ENCODE measurements around the gene ETHE1. TPM values are rescaled to one million over a fixed set of nuclear protein-coding genes. Genes with fewer than 3 reads are reported as not detected.

Gene ETHE1
- total RNA-seq, 1 experiment from 2014 or later, result 6.7 TPM

- DNase-seq, result no peak
- Histone ChIP-seq H3K9me3 (ENCODE audit: low read length) (no peaks in the 10 kb centered on the region), H3K4me2 (ENCODE audit: low read depth, low read length, poor library complexity, severe bottlenecking) (no peak overlapping the region), H3K79me2 (ENCODE audit: low read length) (no peaks in the 10 kb centered on the region), H3K27ac (ENCODE audit: low read length) (no peak overlapping the region), H3K27me3 (ENCODE audit: low read length) (no peaks in the 10 kb centered on the region), H3K36me3 (ENCODE audit: insufficient read depth, low read length) (no peaks in the 10 kb centered on the region), H3K9me2 (replicated peaks; ENCODE audit: insufficient read depth, low read length) (no peaks in the 10 kb centered on the region), H3K4me1 (ENCODE audit: low read length) (no peaks in the 10 kb centered on the region), H2AFZ (ENCODE audit: low read length) (no peak overlapping the region), H4K20me1 (ENCODE audit: insufficient read depth, low read depth, low read length) (no peaks in the 10 kb centered on the region), H3K9ac (ENCODE audit: low read length) (no peak overlapping the region), H3K4me3 (ENCODE audit: low read length) (no peak overlapping the region)
These were observed 28.7 kb downstream of the ETHE1 start for GRCh38 chr19:43498233-43498842.

DNA sequence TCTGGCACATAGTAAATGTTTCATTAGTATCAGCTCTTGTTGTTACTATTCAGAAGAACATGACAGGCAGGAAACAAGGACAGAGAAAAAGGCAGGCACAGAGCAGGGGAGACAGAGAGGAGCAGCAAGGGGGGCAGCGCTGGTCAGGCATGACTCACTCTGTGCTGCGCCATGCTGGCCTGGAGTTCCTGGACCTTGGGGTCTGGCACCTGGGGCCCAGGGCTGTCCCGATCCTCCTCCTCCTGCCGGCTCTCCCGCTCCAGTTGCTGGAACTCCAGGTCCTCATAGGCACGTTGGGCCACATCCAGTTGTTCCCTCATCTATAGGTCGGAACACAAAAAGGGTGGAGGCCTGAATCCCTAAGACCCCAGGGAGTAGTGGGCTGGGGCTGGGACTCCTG, 30.0 kb downstream of the ETHE1 start:
- H3K4me3 ChIP-seq (ENCODE audit: low read length), result no peak overlapping the region
- DNase-seq, result no peak
- H3K9me3 ChIP-seq (ENCODE audit: low read length), result no peaks in the 10 kb centered on the region
- H3K27me3 ChIP-seq (ENCODE audit: low read length), result no peaks in the 10 kb centered on the region
- H3K4me2 ChIP-seq (ENCODE audit: low read depth, low read length, poor library complexity, severe bottlenecking), result no peak overlapping the region
- no peak overlapping the region for H2AFZ ChIP-seq (ENCODE audit: low read length)
- H3K27ac ChIP-seq (ENCODE audit: low read length), result no peak overlapping the region
- no peak overlapping the region for H3K9ac ChIP-seq (ENCODE audit: low read length)
- no peaks in the 10 kb centered on the region for H3K4me1 ChIP-seq (ENCODE audit: low read length)
- H3K79me2 ChIP-seq (ENCODE audit: low read length), result no peaks in the 10 kb centered on the region
- H3K9me2 ChIP-seq (replicated peaks; ENCODE audit: insufficient read depth, low read length), result no peaks in the 10 kb centered on the region
- no peaks in the 10 kb centered on the region for H4K20me1 ChIP-seq (ENCODE audit: insufficient read depth, low read depth, low read length)
- no peaks in the 10 kb centered on the region for H3K36me3 ChIP-seq (ENCODE audit: insufficient read depth, low read length)

- H3K27me3 ChIP-seq (ENCODE audit: low read length), result no peaks in the 10 kb centered on the region
- no peaks in the 10 kb centered on the region for H4K20me1 ChIP-seq (ENCODE audit: insufficient read depth, low read depth, low read length)
- no peak overlapping the region for H3K4me3 ChIP-seq (ENCODE audit: low read length)
- H2AFZ ChIP-seq (ENCODE audit: low read length), result no peak overlapping the region
- no peaks in the 10 kb centered on the region for H3K79me2 ChIP-seq (ENCODE audit: low read length)
- H3K9me2 ChIP-seq (replicated peaks; ENCODE audit: insufficient read depth, low read length), result no peaks in the 10 kb centered on the region
- no peak for DNase-seq
- no peaks in the 10 kb centered on the region for H3K4me1 ChIP-seq (ENCODE audit: low read length)
- H3K36me3 ChIP-seq (ENCODE audit: insufficient read depth, low read length), result no peaks in the 10 kb centered on the region
- H3K4me2 ChIP-seq (ENCODE audit: low read depth, low read length, poor library complexity, severe bottlenecking), result no peak overlapping the region
- H3K9ac ChIP-seq (ENCODE audit: low read length), result no peak overlapping the region
- H3K9me3 ChIP-seq (ENCODE audit: low read length), result no peaks in the 10 kb centered on the region
- H3K27ac ChIP-seq (ENCODE audit: low read length), result no peak overlapping the region
These were observed 31.9 kb downstream of the ETHE1 start for GRCh38 chr19:43495082-43495481.

DNA sequence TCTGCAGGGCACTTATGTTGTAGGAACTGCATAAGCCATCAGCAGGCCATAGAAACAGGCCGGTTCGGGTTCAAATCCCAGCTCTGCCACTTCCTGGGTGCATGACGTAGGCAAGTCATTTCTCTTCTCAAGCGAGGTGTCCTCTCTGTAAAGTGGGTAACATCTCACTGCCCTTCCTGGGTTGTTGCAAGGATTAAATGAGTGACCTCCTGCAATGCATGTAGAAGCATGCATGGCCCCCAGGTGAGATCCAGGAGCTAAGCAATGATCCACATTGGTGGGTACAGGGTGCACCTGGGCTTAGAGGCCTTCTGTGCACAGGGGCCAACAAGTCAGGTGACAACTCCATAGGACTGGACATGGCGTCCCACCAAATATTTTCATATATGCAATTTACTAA, 36.2 kb downstream of the ETHE1 start:
- Histone ChIP-seq H3K4me2 (ENCODE audit: low read depth, low read length, poor library complexity, severe bottlenecking) (no peak overlapping the region), H3K36me3 (ENCODE audit: insufficient read depth, low read length) (no peaks in the 10 kb centered on the region), H3K27me3 (ENCODE audit: low read length) (no peaks in the 10 kb centered on the region), H3K9me3 (ENCODE audit: low read length) (no peaks in the 10 kb centered on the region), H3K27ac (ENCODE audit: low read length) (no peak overlapping the region), H3K9ac (ENCODE audit: low read length) (no peak overlapping the region), H3K79me2 (ENCODE audit: low read length) (no peaks in the 10 kb centered on the region), H2AFZ (ENCODE audit: low read length) (no peak overlapping the region), H4K20me1 (ENCODE audit: insufficient read depth, low read depth, low read length) (no peaks in the 10 kb centered on the region), H3K4me3 (ENCODE audit: low read length) (no peak overlapping the region), H3K9me2 (replicated peaks; ENCODE audit: insufficient read depth, low read length) (no peaks in the 10 kb centered on the region), H3K4me1 (ENCODE audit: low read length) (no peaks in the 10 kb centered on the region)
- no peak for DNase-seq

DNA sequence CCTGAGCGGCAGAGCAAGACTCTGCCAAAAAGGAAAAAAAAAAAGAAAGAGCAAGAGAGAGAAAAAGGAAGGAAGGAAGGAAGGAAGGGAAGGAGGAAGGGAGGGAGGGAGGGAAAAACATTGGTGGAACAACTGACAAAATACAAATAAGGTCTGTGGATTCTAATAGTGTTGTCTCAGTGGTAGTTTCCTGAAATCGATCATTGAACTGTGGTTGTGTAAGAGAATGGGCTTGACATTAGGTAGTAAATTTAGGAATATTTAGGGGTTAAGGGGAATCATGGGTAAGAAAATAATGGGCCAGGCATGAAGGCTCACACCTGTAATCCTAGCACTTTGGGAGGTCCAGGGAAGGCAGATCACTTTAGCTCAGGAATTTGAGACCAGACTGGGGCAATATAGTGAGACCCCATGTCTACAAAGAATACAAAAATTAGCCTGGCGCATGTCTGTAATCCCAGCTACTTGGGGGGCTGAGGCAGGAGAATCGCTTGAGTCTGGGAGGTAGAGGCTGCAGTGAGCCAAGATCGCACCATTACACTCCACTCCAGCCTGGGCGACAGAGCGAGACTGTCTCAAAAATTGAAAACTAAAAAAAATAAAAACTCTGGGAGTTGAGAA, 36.9 kb downstream of the ETHE1 start:
- H4K20me1 ChIP-seq (ENCODE audit: insufficient read depth, low read depth, low read length), result no peaks in the 10 kb centered on the region
- H3K27ac ChIP-seq (ENCODE audit: low read length), result no peak overlapping the region
- H3K9me2 ChIP-seq (replicated peaks; ENCODE audit: insufficient read depth, low read length), result no peaks in the 10 kb centered on the region
- no peaks in the 10 kb centered on the region for H3K79me2 ChIP-seq (ENCODE audit: low read length)
- H3K36me3 ChIP-seq (ENCODE audit: insufficient read depth, low read length), result no peaks in the 10 kb centered on the region
- H3K4me1 ChIP-seq (ENCODE audit: low read length), result no peaks in the 10 kb centered on the region
- no peak for DNase-seq
- no peaks in the 10 kb centered on the region for H3K9me3 ChIP-seq (ENCODE audit: low read length)
- no peak overlapping the region for H3K9ac ChIP-seq (ENCODE audit: low read length)
- H3K4me2 ChIP-seq (ENCODE audit: low read depth, low read length, poor library complexity, severe bottlenecking), result no peak overlapping the region
- H2AFZ ChIP-seq (ENCODE audit: low read length), result no peak overlapping the region
- H3K27me3 ChIP-seq (ENCODE audit: low read length), result no peaks in the 10 kb centered on the region
- no peak overlapping the region for H3K4me3 ChIP-seq (ENCODE audit: low read length)

- no peaks in the 10 kb centered on the region for H4K20me1 ChIP-seq (ENCODE audit: insufficient read depth, low read depth, low read length)
- no peak overlapping the region for H2AFZ ChIP-seq (ENCODE audit: low read length)
- H3K79me2 ChIP-seq (ENCODE audit: low read length), result no peaks in the 10 kb centered on the region
- no peaks in the 10 kb centered on the region for H3K36me3 ChIP-seq (ENCODE audit: insufficient read depth, low read length)
- no peak for DNase-seq
- H3K9me3 ChIP-seq (ENCODE audit: low read length), result no peaks in the 10 kb centered on the region
- no peak overlapping the region for H3K9ac ChIP-seq (ENCODE audit: low read length)
- H3K4me1 ChIP-seq (ENCODE audit: low read length), result no peaks in the 10 kb centered on the region
- H3K4me3 ChIP-seq (ENCODE audit: low read length), result no peak overlapping the region
- H3K27me3 ChIP-seq (ENCODE audit: low read length), result no peaks in the 10 kb centered on the region
- no peak overlapping the region for H3K27ac ChIP-seq (ENCODE audit: low read length)
- H3K9me2 ChIP-seq (replicated peaks; ENCODE audit: insufficient read depth, low read length), result no peaks in the 10 kb centered on the region
- no peak overlapping the region for H3K4me2 ChIP-seq (ENCODE audit: low read depth, low read length, poor library complexity, severe bottlenecking)
These were observed 37.7 kb downstream of the ETHE1 start for GRCh38 chr19:43489310-43489709.

GRCh38 chr19:43488179-43488578, 38.8 kb downstream of the ETHE1 start:
- Histone ChIP-seq H3K9ac (ENCODE audit: low read length) (no peak overlapping the region), H3K27ac (ENCODE audit: low read length) (no peak overlapping the region), H3K9me2 (replicated peaks; ENCODE audit: insufficient read depth, low read length) (no peaks in the 10 kb centered on the region), H3K4me1 (ENCODE audit: low read length) (peaks cover 4% of the 10 kb centered on the region; the same call in 1 of the 2 replicates), H4K20me1 (ENCODE audit: insufficient read depth, low read depth, low read length) (no peaks in the 10 kb centered on the region), H3K36me3 (ENCODE audit: insufficient read depth, low read length) (no peaks in the 10 kb centered on the region), H3K79me2 (ENCODE audit: low read length) (no peaks in the 10 kb centered on the region), H3K27me3 (ENCODE audit: low read length) (no peaks in the 10 kb centered on the region), H3K4me3 (ENCODE audit: low read length) (no peak overlapping the region), H3K4me2 (ENCODE audit: low read depth, low read length, poor library complexity, severe bottlenecking) (no peak overlapping the region), H3K9me3 (ENCODE audit: low read length) (no peaks in the 10 kb centered on the region), H2AFZ (ENCODE audit: low read length) (no peak overlapping the region)
- DNase-seq, result no peak

GRCh38 chr19:43486412-43486811, 40.6 kb downstream of the ETHE1 start:
- Histone ChIP-seq H3K9me3 (ENCODE audit: low read length) (no peaks in the 10 kb centered on the region), H3K27ac (ENCODE audit: low read length) (no peak overlapping the region), H3K4me3 (ENCODE audit: low read length) (no peak overlapping the region), H3K9ac (ENCODE audit: low read length) (no peak overlapping the region), H3K27me3 (ENCODE audit: low read length) (no peaks in the 10 kb centered on the region), H3K79me2 (ENCODE audit: low read length) (no peaks in the 10 kb centered on the region), H3K4me2 (ENCODE audit: low read depth, low read length, poor library complexity, severe bottlenecking) (no peak overlapping the region), H3K4me1 (ENCODE audit: low read length) (peaks cover 4% of the 10 kb centered on the region; the same call in 1 of the 2 replicates), H3K36me3 (ENCODE audit: insufficient read depth, low read length) (no peaks in the 10 kb centered on the region), H2AFZ (ENCODE audit: low read length) (no peak overlapping the region), H3K9me2 (replicated peaks; ENCODE audit: insufficient read depth, low read length) (no peaks in the 10 kb centered on the region), H4K20me1 (ENCODE audit: insufficient read depth, low read depth, low read length) (no peaks in the 10 kb centered on the region)
- no peak for DNase-seq
